Lower leg skin (tissue), 3 donors: ENCODE data around the gene CELA3A.

ENCODE experiments used
- CTCF ChIP-seq, 3 donors: fragments of 450-650 bp; IDR thresholded peaks; one replicate each; pipeline ENCODE4 v1.5.1; 2016; ENCODE audit warnings: antibody characterized with exemption in 3 of 3, mild to moderate bottlenecking in 3 of 3, moderate library complexity in 2 of 3
- POLR2A ChIP-seq, 2 donors: fragments of 450-650 bp; IDR thresholded peaks; one replicate each; pipeline ENCODE4 v1.6.1; 2016 to 2017; ENCODE audit warnings: antibody characterized with exemption in 2 of 2, mild to moderate bottlenecking in 1 of 2, moderate library complexity in 1 of 2

DNA sequence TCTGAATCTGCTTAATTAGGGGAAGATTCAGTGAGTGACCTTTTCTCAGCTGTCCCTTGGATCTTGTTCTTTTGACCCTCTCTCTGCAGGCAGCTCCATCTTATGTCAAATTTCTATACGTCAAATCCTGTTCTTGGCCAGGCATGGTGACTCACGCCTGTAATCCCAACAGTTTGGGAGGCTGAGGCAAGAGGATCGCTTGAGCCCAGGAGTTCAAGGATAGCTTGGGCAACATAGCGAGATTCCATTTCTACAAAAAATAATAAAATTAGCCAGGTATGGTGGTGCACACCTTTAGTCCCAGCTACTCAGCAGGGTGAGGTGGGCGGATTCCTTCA lies 38.8 kb downstream of the CELA3A start:
- no peak for TF ChIP-seq CTCF (IDR thresholded peaks at IDR 0.05)
- no peak for TF ChIP-seq POLR2A (IDR thresholded peaks at IDR 0.05)
